Dermis blood vessel endothelial cell (primary cell): Measurements from ENCODE around the gene CREB5. TPM values are rescaled to one million over a fixed set of nuclear protein-coding genes. Genes with fewer than 3 reads are reported as not detected.

ENCODE experiments used
- DNase-seq: peaks from one replicate; pipeline ENCODE4 v3.0.0; 2010
- total RNA-seq: library from RNA; depleted of rRNA; stranded (reverse); fragments of >200 nt; gene quantifications from 2 replicates; pipeline ENCODE4 v1.2.3, GENCODE V29; 2014

CREB5 gene
- total RNA-seq, 1 donor from 2014 or later = 4.1 TPM

- no peak for DNase-seq
Observed at GRCh38 chr7:28723336-28723735, 311.0 kb downstream of the CREB5 start.

DNA sequence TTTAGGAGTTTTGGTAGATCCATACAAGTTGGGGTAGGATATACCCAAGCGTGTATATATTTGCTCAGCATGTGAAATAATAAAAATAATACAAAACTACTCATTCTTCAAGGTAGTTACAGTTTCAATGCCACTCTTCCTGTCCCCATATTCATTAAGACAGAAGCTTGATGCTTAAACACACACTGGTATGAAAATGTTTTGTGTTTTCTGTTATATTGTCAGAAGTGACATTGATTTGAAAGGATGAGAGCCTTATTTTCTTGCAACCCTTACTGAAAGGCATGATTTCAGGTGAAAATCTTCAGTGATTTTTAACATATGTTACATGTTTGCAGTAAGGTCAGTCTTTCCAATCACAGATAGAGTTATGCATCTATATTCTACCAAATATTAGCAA, 312.2 kb downstream of the CREB5 start:
- DNase-seq = no peak

DNA sequence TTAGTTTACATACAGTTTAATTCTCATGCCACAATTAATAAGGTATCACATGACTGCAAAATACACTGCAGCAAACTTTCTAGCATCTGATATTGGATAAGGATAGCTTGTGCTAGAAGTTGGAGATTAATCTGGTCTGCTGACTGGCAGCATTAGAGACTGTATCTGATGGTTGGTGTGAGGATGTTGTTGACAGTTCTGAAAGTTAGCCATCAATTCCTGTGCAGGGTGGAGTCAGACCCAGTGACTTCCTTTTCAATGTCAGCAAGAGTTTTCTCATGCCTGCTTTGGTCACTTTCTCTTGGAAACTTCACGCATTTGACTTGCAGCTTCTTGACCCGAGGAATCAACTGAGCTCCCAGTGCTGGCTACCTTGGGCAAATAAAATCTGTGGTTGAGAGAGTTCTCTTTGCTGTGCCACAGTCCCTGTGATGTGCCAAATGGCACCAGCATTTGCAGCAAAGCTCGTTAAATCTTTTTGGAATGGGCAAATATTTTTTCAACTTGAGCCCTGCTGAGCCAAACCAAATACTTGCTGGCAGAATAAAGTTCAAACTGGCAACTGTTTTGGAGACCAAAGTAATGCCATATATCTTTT, 312.8 kb downstream of the CREB5 start:
- no peak for DNase-seq

DNA sequence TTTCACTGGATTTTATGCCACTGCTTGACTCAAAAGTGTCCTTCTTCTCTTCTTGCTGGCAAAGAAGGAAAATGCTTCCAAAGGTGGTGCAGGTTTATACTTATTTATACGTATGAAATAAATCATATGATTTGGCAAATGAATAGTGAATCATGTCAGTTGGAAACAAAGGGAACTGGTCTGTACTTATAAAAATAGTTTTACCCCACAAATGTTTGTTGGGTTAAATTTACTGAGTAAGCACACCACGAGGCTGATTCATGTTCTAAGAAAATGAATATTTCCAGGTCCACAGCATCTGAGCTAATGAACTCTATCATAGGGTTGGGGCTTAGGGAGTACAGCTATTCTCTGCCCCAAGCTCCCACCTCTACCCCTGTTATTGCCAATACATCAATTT, 313.6 kb downstream of the CREB5 start:
- no peak for DNase-seq

DNA sequence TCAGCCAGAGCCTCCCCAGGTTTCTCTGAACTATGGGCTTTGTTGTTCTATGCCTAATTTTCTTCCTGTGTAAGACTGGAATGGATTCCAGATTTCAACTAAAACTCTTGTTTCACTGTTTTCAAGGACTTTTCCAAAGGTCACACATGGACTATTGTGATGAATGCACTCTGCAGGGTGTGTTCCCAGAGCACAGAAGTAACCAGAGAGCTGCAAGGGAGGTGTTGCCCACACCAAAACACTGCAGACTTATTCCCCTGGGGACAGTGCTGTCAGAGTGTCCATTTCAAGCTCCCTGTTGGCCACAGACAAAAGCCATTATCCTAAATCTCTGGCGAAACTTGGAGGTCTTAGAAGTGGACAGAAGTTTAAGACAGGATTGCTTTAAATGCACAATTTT, 314.2 kb downstream of the CREB5 start:
- DNase-seq = no peak

- no peak for DNase-seq
Observed at GRCh38 chr7:28729281-28729680, 317.0 kb downstream of the CREB5 start.

DNA sequence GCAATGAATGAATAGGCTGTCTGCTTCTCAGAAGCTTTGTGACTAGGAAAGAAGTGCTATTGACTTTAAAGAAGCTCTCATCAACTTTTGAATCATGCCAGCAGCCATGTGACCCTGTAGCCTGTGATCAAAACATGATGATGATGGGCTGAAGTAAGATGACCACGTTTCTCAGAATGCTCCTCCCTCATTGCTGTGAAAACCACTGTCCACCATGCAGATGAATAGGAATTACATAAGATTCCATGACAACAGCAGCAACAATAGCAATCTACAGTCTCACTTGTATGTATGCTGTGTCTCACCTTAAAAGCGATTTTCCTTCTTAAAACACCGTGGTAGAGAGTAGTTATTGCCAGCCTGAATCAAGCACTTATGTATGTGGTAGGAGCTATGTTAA, 317.4 kb downstream of the CREB5 start:
- peak; percentile 12 for DNase-seq

GRCh38 chr7:28731092-28731658, 318.9 kb downstream of the CREB5 start:
- peak; percentile 17 for DNase-seq

DNA sequence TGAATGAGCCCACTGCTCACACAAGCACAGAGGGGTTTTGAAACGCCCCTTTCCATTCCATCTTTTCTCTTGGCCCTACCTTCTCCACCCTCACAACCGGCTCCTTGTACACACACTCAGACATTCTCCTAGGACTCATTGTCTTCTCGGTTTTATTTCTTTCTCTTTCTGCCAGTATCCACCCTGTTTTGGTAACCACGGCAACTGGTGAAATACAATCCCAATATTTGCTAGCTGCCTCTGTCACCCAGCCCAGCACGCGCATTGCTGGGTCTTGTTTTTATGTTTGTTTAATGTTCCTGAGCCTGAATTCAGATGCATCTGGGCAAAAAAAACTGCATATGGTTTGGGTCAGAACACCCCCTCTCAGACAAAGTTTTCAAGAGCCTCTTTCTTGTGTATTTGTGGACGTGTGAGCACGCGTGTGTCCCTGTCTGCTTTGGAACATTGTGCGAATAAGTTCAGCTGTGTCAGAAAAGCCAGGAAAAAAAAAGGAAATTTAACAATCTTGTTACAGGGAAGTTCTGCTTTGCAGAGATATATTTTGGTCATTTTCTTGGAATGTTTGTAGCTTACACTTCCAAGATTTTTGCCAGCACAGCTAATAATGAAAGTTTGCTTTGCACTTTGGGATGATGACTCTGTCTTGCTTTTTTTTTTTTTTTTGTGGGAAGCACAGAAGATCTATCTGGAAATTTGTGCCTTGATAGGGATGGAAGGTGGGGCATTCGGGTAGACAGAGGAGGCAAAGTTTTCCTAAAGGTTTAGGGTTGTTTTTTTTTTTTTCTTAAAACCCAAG, 320.0 kb downstream of the CREB5 start:
- DNase-seq = peak; percentile 26

DNA sequence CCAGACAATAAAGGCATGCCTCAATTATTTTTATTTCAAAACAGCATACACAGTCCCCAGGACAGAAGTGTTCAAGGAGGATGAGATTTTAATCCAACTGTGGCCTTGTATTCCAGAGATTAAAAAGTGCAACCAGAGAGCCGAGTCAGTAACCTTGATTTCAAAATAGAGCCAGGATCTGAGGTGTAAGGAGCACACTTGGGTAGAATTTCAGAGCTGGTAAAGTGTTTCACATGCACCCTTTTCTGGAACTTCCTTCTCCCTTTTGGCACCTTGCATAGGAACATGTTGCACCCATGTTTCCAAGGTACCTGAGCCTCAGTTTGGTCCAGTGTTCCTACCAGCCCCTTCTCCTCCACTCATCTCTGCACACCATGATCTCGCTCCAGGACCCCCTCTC, 320.7 kb downstream of the CREB5 start:
- DNase-seq = no peak

GRCh38 chr7:28738412-28738811, 326.1 kb downstream of the CREB5 start:
- no peak for DNase-seq

GRCh38 chr7:28739128-28739527, 326.8 kb downstream of the CREB5 start:
- no peak for DNase-seq

DNA sequence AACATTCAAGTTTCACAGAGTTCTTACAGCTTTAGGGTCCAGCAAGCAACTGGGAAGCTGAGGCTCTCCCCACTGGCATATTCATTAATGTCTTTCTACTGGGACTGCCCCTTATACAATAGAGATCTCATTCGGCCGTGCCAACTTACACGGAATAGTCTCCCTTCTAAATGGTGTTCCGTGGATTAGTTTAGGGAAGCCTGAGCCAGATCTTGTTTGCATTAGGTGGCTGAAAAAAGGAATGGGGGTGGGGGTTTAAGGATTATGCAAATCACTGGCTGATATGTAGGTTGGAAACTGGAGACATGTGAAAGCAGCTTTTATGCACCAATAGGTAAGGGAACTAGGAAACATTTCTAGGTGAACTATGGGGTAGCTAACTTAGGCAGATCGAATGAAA, 327.5 kb downstream of the CREB5 start:
- no peak for DNase-seq

DNA sequence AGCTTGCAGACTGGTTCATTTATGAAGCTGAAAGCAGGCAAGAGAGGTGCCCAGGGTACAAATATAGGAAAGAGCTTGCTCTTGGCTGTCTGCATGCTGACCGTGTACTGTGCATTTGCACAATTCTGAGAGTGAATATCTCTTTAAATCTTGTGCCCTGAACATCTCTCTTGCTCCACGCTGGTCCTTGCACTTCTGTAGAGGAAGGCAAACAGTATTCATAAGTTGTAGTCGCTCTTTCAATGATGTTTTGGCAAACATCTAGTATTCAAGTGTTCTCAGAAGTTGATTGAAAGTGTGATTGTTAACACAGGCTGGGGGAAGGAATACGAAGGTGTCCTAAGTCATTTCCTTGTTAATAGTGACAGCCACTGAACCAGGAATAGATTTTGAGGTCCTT, 332.6 kb downstream of the CREB5 start:
- no peak for DNase-seq

- no peak for DNase-seq
Observed at GRCh38 chr7:28745351-28745750, 333.0 kb downstream of the CREB5 start.

DNA sequence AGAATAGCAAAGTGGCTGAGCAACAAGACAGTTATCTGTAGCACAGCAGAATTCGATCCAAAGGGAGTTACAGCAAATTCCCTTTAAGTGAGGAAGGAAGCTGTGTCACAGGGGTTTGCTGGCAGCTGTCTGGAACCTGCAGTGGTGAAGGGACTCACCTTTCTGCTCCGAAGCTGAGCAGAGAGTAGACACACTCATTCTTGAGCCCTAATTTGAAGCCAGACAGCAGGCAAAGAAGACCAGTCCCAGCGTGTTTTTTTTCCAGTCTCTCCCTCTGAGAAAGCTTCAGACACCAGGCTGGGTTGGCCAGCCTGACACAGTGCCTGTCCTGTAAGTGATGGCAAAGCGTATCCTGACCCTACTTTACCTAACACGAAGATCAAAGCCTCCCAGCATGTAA, 335.1 kb downstream of the CREB5 start:
- peak; percentile 31 for DNase-seq

- no peak for DNase-seq
Observed at GRCh38 chr7:28747854-28748253, 335.5 kb downstream of the CREB5 start.

GRCh38 chr7:28748346-28748745, 336.0 kb downstream of the CREB5 start:
- no peak for DNase-seq

DNA sequence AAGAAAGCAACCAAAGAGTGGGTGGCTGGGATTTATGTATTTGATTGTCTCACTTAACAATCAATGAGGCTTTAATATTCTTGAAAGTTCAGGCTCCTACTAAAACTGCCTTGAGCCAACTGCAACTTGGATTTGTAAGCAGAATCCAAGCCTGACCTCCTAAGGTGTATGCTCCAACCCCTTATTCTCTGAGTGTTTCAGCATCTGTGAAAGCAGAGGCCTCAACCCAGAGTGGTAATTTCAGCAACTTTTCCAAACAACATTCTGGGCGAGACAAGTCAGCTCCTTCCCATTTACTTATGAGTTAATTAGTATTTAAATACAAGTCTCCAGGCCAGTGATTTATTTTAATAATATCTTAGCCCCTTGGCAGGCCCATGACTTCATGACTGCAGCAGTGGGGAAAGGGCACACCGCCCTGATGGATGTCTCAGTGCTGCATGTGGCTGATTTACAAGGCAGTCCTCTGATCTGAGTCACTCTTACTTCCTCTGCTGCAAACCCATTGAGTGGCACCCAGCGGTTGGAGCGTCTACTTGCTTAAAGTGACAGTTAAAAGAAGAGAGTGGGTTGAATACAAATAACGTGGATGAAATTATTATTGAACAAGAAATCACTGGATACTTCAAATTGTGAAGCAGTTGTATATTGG, 336.7 kb downstream of the CREB5 start:
- DNase-seq = peak; percentile 76

DNA sequence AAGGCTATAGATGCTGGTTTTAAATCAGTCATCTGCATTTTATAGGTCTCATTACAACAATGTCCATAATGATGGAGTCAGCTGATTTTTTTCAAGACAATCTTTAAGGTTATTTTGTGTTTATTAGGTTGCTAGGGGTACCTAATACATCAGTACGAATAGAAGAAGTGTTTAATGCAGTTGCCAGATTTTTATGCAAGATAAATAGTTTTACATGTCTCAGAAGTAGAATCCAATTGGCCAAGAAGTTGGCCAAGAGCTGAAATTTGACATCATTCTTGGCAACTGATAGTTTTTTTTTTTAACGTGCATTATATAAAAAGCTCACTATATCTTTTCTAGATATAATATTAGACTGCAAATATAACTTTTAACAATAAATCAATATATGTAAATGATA, 337.3 kb downstream of the CREB5 start:
- no peak for DNase-seq

GRCh38 chr7:28750981-28751380, 338.7 kb downstream of the CREB5 start:
- no peak for DNase-seq

DNA sequence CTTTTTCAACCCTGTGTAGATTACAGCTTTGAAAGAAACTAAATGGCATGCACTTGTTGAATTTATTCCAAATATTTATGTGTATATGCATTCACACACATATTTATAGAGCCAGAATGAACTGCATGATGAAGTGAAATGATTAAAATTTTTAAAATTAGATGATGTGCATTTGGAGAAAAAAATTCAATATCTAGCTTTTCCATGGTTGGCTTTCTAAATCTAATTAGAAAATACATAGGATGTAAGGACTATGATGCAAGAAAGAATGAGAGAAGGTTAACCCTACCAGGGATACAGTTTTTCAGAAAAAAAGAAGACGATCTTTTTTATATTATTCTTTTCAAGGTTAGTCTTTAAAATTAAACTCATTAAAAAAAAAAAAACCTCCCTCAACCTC, 341.3 kb downstream of the CREB5 start:
- no peak for DNase-seq

DNA sequence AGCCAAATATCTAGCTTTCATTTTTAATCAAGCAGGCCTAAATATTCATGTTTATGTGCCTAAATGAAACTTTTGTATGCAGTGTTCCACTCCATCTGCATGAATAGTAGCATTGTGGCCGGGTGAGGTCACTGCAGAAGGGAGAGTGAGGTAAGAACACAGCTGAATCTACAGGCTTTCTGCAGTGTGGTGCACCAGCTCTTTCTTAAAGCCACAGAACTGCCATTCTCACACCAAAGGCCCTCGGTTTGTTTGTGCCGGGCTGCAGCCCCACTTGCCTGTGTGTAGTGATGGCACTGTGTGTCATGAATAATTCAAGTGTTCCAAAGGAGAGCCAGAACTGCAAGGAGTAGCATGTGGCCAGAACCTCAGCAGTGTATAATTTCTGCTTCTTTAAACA, 341.7 kb downstream of the CREB5 start:
- no peak for DNase-seq

- no peak for DNase-seq
Observed at GRCh38 chr7:28754447-28754846, 342.1 kb downstream of the CREB5 start.
